Measurements from ENCODE around the gene PPT2.
"Not testable (repeated sequence)": the region's sequence is repeated elsewhere in the genome, so short reads cannot be mapped to it uniquely, and the experiment has no call there.

The PPT2 gene

GRCh38 chr6:32200711-32201475 lies 47.0 kb downstream of the PPT2 start:
- TF ChIP-seq, protein P1, sequence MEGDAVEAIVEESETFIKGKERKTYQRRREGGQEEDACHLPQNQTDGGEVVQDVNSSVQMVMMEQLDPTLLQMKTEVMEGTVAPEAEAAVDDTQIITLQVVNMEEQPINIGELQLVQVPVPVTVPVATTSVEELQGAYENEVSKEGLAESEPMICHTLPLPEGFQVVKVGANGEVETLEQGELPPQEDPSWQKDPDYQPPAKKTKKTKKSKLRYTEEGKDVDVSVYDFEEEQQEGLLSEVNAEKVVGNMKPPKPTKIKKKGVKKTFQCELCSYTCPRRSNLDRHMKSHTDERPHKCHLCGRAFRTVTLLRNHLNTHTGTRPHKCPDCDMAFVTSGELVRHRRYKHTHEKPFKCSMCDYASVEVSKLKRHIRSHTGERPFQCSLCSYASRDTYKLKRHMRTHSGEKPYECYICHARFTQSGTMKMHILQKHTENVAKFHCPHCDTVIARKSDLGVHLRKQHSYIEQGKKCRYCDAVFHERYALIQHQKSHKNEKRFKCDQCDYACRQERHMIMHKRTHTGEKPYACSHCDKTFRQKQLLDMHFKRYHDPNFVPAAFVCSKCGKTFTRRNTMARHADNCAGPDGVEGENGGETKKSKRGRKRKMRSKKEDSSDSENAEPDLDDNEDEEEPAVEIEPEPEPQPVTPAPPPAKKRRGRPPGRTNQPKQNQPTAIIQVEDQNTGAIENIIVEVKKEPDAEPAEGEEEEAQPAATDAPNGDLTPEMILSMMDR (IDR thresholded peaks at IDR 0.05; ENCODE audit: low read depth, low read length, missing control alignments): no peak
- no peak for DNase-seq (ENCODE audit: low read depth)

GRCh38 chr6:32202186-32202585 lies 48.2 kb downstream of the PPT2 start:
- TF ChIP-seq, protein P1 (IDR thresholded peaks at IDR 0.05; ENCODE audit: low read depth, low read length, missing control alignments): no peak
- DNase-seq (ENCODE audit: low read depth): no peak
- no peak overlapping the region for H3K4me3 ChIP-seq (ENCODE audit: low read depth, low read length)

More at GRCh38 chr6:32200711-32201475, 47.0 kb downstream of the PPT2 start:
- H3K4me3 ChIP-seq (ENCODE audit: low read depth, low read length): no peak overlapping the region

- TF ChIP-seq, protein P1 (IDR thresholded peaks at IDR 0.05; ENCODE audit: low read depth, low read length, missing control alignments): no peak
- DNase-seq (ENCODE audit: low read depth): no peak
- H3K4me3 ChIP-seq (ENCODE audit: low read depth, low read length): no peak overlapping the region
These were observed 49.7 kb downstream of the PPT2 start for GRCh38 chr6:32203426-32204267.

DNA sequence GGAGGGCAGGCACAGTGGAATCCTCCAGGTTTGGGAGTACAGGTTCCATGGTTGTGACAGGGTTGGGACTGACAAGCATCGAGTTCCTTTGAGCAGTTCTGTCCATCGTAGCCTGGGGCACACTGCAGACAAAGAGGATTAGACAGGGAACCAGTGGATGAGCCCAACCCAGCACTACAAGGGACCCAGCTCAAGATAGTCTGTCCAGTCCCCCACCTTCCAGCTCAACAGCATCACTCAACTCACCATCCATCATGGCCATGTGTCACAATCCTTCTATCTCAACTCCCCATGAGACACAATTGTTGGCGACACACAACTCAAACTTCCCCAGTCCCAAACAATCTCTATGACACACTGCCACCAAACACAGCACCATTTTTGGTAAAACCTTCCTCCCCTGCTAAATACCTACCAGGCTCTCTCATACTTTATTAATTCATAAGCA lies 50.4 kb downstream of the PPT2 start:
- no peak overlapping the region for H3K4me3 ChIP-seq (ENCODE audit: low read depth, low read length)
- TF ChIP-seq, protein P1 (IDR thresholded peaks at IDR 0.05; ENCODE audit: low read depth, low read length, missing control alignments): no peak
- no peak for DNase-seq (ENCODE audit: low read depth)

- DNase-seq (ENCODE audit: low read depth): no peak
- TF ChIP-seq, protein P1 (IDR thresholded peaks at IDR 0.05; ENCODE audit: low read depth, low read length, missing control alignments): no peak
- no peak overlapping the region for H3K4me3 ChIP-seq (ENCODE audit: low read depth, low read length)
These were observed 55.1 kb downstream of the PPT2 start for GRCh38 chr6:32208996-32209395.

- no peak overlapping the region for H3K4me3 ChIP-seq (ENCODE audit: low read depth, low read length)
- TF ChIP-seq, protein P1 (IDR thresholded peaks at IDR 0.05; ENCODE audit: low read depth, low read length, missing control alignments): no peak
- no peak for DNase-seq (ENCODE audit: low read depth)
These were observed 56.3 kb downstream of the PPT2 start for GRCh38 chr6:32210191-32210601.

DNA sequence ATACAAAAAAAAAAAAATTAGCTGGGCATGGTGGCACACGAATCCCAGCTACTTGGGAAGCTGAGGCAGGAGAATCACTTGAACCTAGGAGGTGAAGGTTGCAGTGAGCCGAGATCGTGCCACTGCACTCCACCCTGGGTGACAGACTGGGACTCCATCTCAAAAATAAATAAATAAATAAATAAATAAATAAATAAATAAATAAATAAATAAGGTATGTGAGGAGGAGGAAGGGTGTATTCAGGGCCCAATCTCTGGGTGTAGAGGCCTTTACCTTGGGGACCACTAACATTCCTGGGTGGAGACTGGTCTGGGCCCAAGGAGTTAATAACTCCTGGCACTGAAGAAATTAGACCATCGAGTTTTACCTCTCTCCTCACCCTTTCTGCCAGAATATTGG lies 57.5 kb downstream of the PPT2 start:
- not testable (repeated sequence) for H3K4me3 ChIP-seq (ENCODE audit: low read depth, low read length); DNase-seq (ENCODE audit: low read depth)

All from GM12864 (cell line).